Cardiac septum (tissue), 1 donor: ENCODE results near the gene CAMK4. TPM values are rescaled to one million over a fixed set of nuclear protein-coding genes. Genes with fewer than 3 reads are reported as not detected.

Experiments used
- DNase-seq: peaks from one replicate; pipeline ENCODE4 v3.0.0-alpha.2; 2020; ENCODE audit warnings: low spot score
- intact Hi-C: fragments of 100-400 bp; cut with DNase I; formaldehyde crosslinking; loops from one replicate; pipeline ENCODE4 v1.14.0; 2022
- total RNA-seq: library from RNA; stranded (reverse); fragmentation: NEBNext Ultra II Directional; extraction: Animal tissue kit (Norgen Biotek cat#: 25700); gene quantifications from one replicate; pipeline ENCODE4 v1.2.1, GENCODE V29; 2021
- donor health status: DM: no; HTN: no; CAD: no.

The CAMK4 gene
- total RNA-seq, 1 donor from 2014 or later = 0.48 TPM

- intact Hi-C loops = no loop called here
- no peak for DNase-seq
Observed at GRCh38 chr5:111228520-111229220, 4.5 kb downstream of the CAMK4 start.

- no peak for DNase-seq
- intact Hi-C loops = no loop called here
Observed at GRCh38 chr5:111229221-111229835, 5.1 kb downstream of the CAMK4 start.

GRCh38 chr5:111229871-111230810, 6.0 kb downstream of the CAMK4 start:
- intact Hi-C loops = no loop called here
- no peak for DNase-seq

- DNase-seq = no peak
- intact Hi-C loops = no loop called here
Observed at GRCh38 chr5:111231119-111231518, 6.9 kb downstream of the CAMK4 start.

GRCh38 chr5:111232311-111233051, 8.3 kb downstream of the CAMK4 start:
- DNase-seq = no peak
- intact Hi-C loops = no loop called here

GRCh38 chr5:111233052-111233374, 8.8 kb downstream of the CAMK4 start:
- no peak for DNase-seq
- intact Hi-C loops = no loop called here

GRCh38 chr5:111234125-111234524, 9.9 kb downstream of the CAMK4 start:
- intact Hi-C loops = no loop called here
- DNase-seq = no peak

GRCh38 chr5:111235635-111236034, 11.5 kb downstream of the CAMK4 start:
- intact Hi-C loops = no loop called here
- no peak for DNase-seq

- intact Hi-C loops = no loop called here
- DNase-seq = no peak
Observed at GRCh38 chr5:111236348-111236747, 12.2 kb downstream of the CAMK4 start.

GRCh38 chr5:111236995-111237394, 12.8 kb downstream of the CAMK4 start:
- no peak for DNase-seq

GRCh38 chr5:111237470-111237869, 13.3 kb downstream of the CAMK4 start:
- intact Hi-C loops = no loop called here
- no peak for DNase-seq

More at GRCh38 chr5:111236995-111237394, 12.8 kb downstream of the CAMK4 start:
- intact Hi-C loops = no loop called here

GRCh38 chr5:111238431-111239225, 14.4 kb downstream of the CAMK4 start:
- intact Hi-C loops = no loop called here
- DNase-seq = no peak

GRCh38 chr5:111241696-111242095, 17.5 kb downstream of the CAMK4 start:
- no peak for DNase-seq
- intact Hi-C loops = no loop called here

- intact Hi-C loops = no loop called here
- DNase-seq = no peak
Observed at GRCh38 chr5:111242606-111243005, 18.4 kb downstream of the CAMK4 start.

- DNase-seq = no peak
Observed at GRCh38 chr5:111243318-111243717, 19.1 kb downstream of the CAMK4 start.

GRCh38 chr5:111245654-111246053, 21.5 kb downstream of the CAMK4 start:
- no peak for DNase-seq
- intact Hi-C loops = no loop called here

More at GRCh38 chr5:111243318-111243717, 19.1 kb downstream of the CAMK4 start:
- intact Hi-C loops = no loop called here

GRCh38 chr5:111246459-111246858, 22.3 kb downstream of the CAMK4 start:
- intact Hi-C loops = no loop called here
- DNase-seq = no peak

- intact Hi-C loops = no loop called here
- DNase-seq = no peak
Observed at GRCh38 chr5:111248571-111248970, 24.4 kb downstream of the CAMK4 start.

GRCh38 chr5:111251921-111252320, 27.7 kb downstream of the CAMK4 start:
- DNase-seq = no peak
- intact Hi-C loops = no loop called here
